ENCODE results near the gene NAXE. TPM values are rescaled to one million over a fixed set of nuclear protein-coding genes. Genes with fewer than 3 reads are reported as not detected.

Gene NAXE
- total RNA-seq, 1 donor, result 63.7 TPM

GRCh38 chr1:156553860-156554485, 37.6 kb upstream of the NAXE start:
- TF ChIP-seq CTCF (IDR thresholded peaks at IDR 0.05; ENCODE audit: extremely low read depth, low read depth, low read length), result no peak
- H3K4me2 ChIP-seq (ENCODE audit: insufficient read depth, low read length), result no peak overlapping the region
- no peak overlapping the region for H2AFZ ChIP-seq (ENCODE audit: low read length)
- H3K27me3 ChIP-seq (ENCODE audit: insufficient read depth, low read length), result no peaks in the 10 kb centered on the region
- H3K4me1 ChIP-seq (ENCODE audit: insufficient read depth, low read length), result peaks cover 8% of the 10 kb centered on the region
- H3K79me2 ChIP-seq (ENCODE audit: insufficient read depth, low read length), result no peaks in the 10 kb centered on the region
- no peaks in the 10 kb centered on the region for H3K9me3 ChIP-seq (ENCODE audit: low read depth, low read length)
- H3K36me3 ChIP-seq (ENCODE audit: insufficient read depth, low read length), result peaks cover 35% of the 10 kb centered on the region
- H3K27ac ChIP-seq (ENCODE audit: low read depth, low read length), result no peak overlapping the region
- no peak for DNase-seq (ENCODE audit: insufficient read length, low spot score, missing footprints)
- H3K4me3 ChIP-seq (ENCODE audit: insufficient read depth, low read length), result no peak overlapping the region
- H4K20me1 ChIP-seq (ENCODE audit: insufficient read depth, low read length), result no peaks in the 10 kb centered on the region

- Histone ChIP-seq H3K9me3 (ENCODE audit: low read depth, low read length) (no peaks in the 10 kb centered on the region), H3K4me2 (ENCODE audit: insufficient read depth, low read length) (no peak overlapping the region), H2AFZ (ENCODE audit: low read length) (no peak overlapping the region), H3K4me3 (ENCODE audit: insufficient read depth, low read length) (no peak overlapping the region), H3K27ac (ENCODE audit: low read depth, low read length) (no peak overlapping the region), H3K36me3 (ENCODE audit: insufficient read depth, low read length) (peaks cover 36% of the 10 kb centered on the region), H3K79me2 (ENCODE audit: insufficient read depth, low read length) (no peaks in the 10 kb centered on the region), H3K4me1 (ENCODE audit: insufficient read depth, low read length) (peaks cover 8% of the 10 kb centered on the region), H4K20me1 (ENCODE audit: insufficient read depth, low read length) (no peaks in the 10 kb centered on the region), H3K27me3 (ENCODE audit: insufficient read depth, low read length) (no peaks in the 10 kb centered on the region)
- TF ChIP-seq CTCF (IDR thresholded peaks at IDR 0.05; ENCODE audit: extremely low read depth, low read depth, low read length), result no peak
- DNase-seq (ENCODE audit: insufficient read length, low spot score, missing footprints), result no peak
These were observed 36.6 kb upstream of the NAXE start for GRCh38 chr1:156554971-156555370.

- H4K20me1 ChIP-seq (ENCODE audit: insufficient read depth, low read length), result no peaks in the 10 kb centered on the region
- no peaks in the 10 kb centered on the region for H3K27me3 ChIP-seq (ENCODE audit: insufficient read depth, low read length)
- no peaks in the 10 kb centered on the region for H3K79me2 ChIP-seq (ENCODE audit: insufficient read depth, low read length)
- H3K4me1 ChIP-seq (ENCODE audit: insufficient read depth, low read length), result peaks cover 8% of the 10 kb centered on the region
- no peak overlapping the region for H3K4me3 ChIP-seq (ENCODE audit: insufficient read depth, low read length)
- no peak for DNase-seq (ENCODE audit: insufficient read length, low spot score, missing footprints)
- H2AFZ ChIP-seq (ENCODE audit: low read length), result no peak overlapping the region
- no peaks in the 10 kb centered on the region for H3K9me3 ChIP-seq (ENCODE audit: low read depth, low read length)
- peaks cover 39% of the 10 kb centered on the region for H3K36me3 ChIP-seq (ENCODE audit: insufficient read depth, low read length)
- TF ChIP-seq CTCF (IDR thresholded peaks at IDR 0.05; ENCODE audit: extremely low read depth, low read depth, low read length), result no peak
- no peak overlapping the region for H3K4me2 ChIP-seq (ENCODE audit: insufficient read depth, low read length)
- H3K27ac ChIP-seq (ENCODE audit: low read depth, low read length), result no peak overlapping the region
These were observed 35.9 kb upstream of the NAXE start for GRCh38 chr1:156555715-156556114.

GRCh38 chr1:156556354-156556753, 35.2 kb upstream of the NAXE start:
- no peak overlapping the region for H3K4me2 ChIP-seq (ENCODE audit: insufficient read depth, low read length)
- peaks cover 8% of the 10 kb centered on the region for H3K4me1 ChIP-seq (ENCODE audit: insufficient read depth, low read length)
- TF ChIP-seq CTCF (IDR thresholded peaks at IDR 0.05; ENCODE audit: extremely low read depth, low read depth, low read length), result no peak
- no peaks in the 10 kb centered on the region for H3K79me2 ChIP-seq (ENCODE audit: insufficient read depth, low read length)
- no peak overlapping the region for H3K27ac ChIP-seq (ENCODE audit: low read depth, low read length)
- no peak overlapping the region for H2AFZ ChIP-seq (ENCODE audit: low read length)
- DNase-seq (ENCODE audit: insufficient read length, low spot score, missing footprints), result no peak
- no peaks in the 10 kb centered on the region for H3K9me3 ChIP-seq (ENCODE audit: low read depth, low read length)
- peaks cover 42% of the 10 kb centered on the region for H3K36me3 ChIP-seq (ENCODE audit: insufficient read depth, low read length)
- H4K20me1 ChIP-seq (ENCODE audit: insufficient read depth, low read length), result no peaks in the 10 kb centered on the region
- no peaks in the 10 kb centered on the region for H3K27me3 ChIP-seq (ENCODE audit: insufficient read depth, low read length)
- H3K4me3 ChIP-seq (ENCODE audit: insufficient read depth, low read length), result no peak overlapping the region

Data from osteoblast (primary cell).